H9 (cell line): ENCODE results near the gene CCSER1. TPM values are rescaled to one million over a fixed set of nuclear protein-coding genes. Genes with fewer than 3 reads are reported as not detected.
"Not testable (repeated sequence)": the region's sequence is repeated elsewhere in the genome, so short reads cannot be mapped to it uniquely, and the experiment has no call there.

Experiments used
- DNase-seq: peaks from one replicate; pipeline ENCODE4 v3.0.0-alpha.2; 2017
- H2AFZ ChIP-seq: one replicate; pipeline ENCODE4 v1.6.1; 2013; ENCODE audit warnings: mild to moderate bottlenecking, low read length, control low read depth, moderate library complexity
- H2AK5ac ChIP-seq: 2 replicates; pipeline ENCODE4 v1.6.1; 2013; ENCODE audit warnings: low read length, control low read depth, mixed read lengths; ENCODE audit not compliant: insufficient read length
- H2BK120ac ChIP-seq: one replicate; pipeline ENCODE4 v1.6.1; 2013; ENCODE audit warnings: low read depth, mild to moderate bottlenecking, low read length, control low read depth, inconsistent platforms; ENCODE audit not compliant: poor library complexity, severe bottlenecking
- H2BK12ac ChIP-seq: 2 replicates; pipeline ENCODE4 v1.6.1; 2013; ENCODE audit warnings: low read length, control low read depth, mixed read lengths, low read depth; ENCODE audit not compliant: insufficient read length
- H2BK15ac ChIP-seq: 2 replicates; pipeline ENCODE4 v1.6.1; 2013; ENCODE audit warnings: low read depth, low read length, control low read depth
- H2BK20ac ChIP-seq: one replicate; pipeline ENCODE4 v1.6.1; 2013; ENCODE audit warnings: low read depth, mild to moderate bottlenecking, low read length, control low read depth, inconsistent platforms; ENCODE audit not compliant: poor library complexity, severe bottlenecking
- H2BK5ac ChIP-seq: 2 replicates; pipeline ENCODE4 v1.6.1; 2013; ENCODE audit warnings: low read length, control low read depth, mixed read lengths; ENCODE audit not compliant: insufficient read length
- H3K14ac ChIP-seq: 2 replicates; pipeline ENCODE4 v1.6.1; 2013; ENCODE audit warnings: low read length, control low read depth; ENCODE audit not compliant: insufficient read depth
- H3K18ac ChIP-seq: 2 replicates; pipeline ENCODE4 v1.6.1; 2013; ENCODE audit warnings: low read depth, mild to moderate bottlenecking, mixed read lengths, low read length, control low read depth; ENCODE audit not compliant: insufficient read length
- H3K23ac ChIP-seq: 2 replicates; pipeline ENCODE4 v1.6.1; 2013; ENCODE audit warnings: low read length, control low read depth, mixed read lengths, low read depth; ENCODE audit not compliant: insufficient read length
- H3K23me2 ChIP-seq: 2 replicates; pipeline ENCODE4 v1.6.1; 2013; ENCODE audit warnings: low read depth, mild to moderate bottlenecking, mixed read lengths, low read length, control low read depth; ENCODE audit not compliant: insufficient read length, poor library complexity, severe bottlenecking
- H3K27ac ChIP-seq: 2 replicates; pipeline ENCODE4 v1.5.1; 2013; ENCODE audit warnings: low read length, control low read depth, mixed read lengths, low read depth; ENCODE audit not compliant: insufficient read length
- H3K27me3 ChIP-seq: 2 replicates; pipeline ENCODE4 v1.6.1; 2013; ENCODE audit warnings: low read length, control low read depth, inconsistent platforms; ENCODE audit not compliant: insufficient read depth
- H3K4ac ChIP-seq: 2 replicates; pipeline ENCODE4 v1.6.1; 2013; ENCODE audit warnings: low read depth, mild to moderate bottlenecking, control low read depth, inconsistent platforms, low read length, moderate library complexity
- H3K4me1 ChIP-seq: 2 replicates; pipeline ENCODE4 v1.6.1; 2013; ENCODE audit warnings: low read length, control low read depth, inconsistent platforms; ENCODE audit not compliant: insufficient read depth
- H3K4me2 ChIP-seq: 2 replicates; pipeline ENCODE4 v1.6.1; 2013; ENCODE audit warnings: low read length, control low read depth, mixed read lengths; ENCODE audit not compliant: insufficient read length, insufficient read depth
- H3K56ac ChIP-seq: 2 replicates; pipeline ENCODE4 v1.6.1; 2013; ENCODE audit warnings: low read depth, mild to moderate bottlenecking, mixed read lengths, low read length, control low read depth; ENCODE audit not compliant: insufficient read length
- H3K79me1 ChIP-seq: 2 replicates; pipeline ENCODE4 v1.6.1; 2013; ENCODE audit warnings: low read depth, mild to moderate bottlenecking, moderate library complexity, low read length, control low read depth, inconsistent platforms; ENCODE audit not compliant: insufficient read depth, poor library complexity, severe bottlenecking
- H3K79me2 ChIP-seq: 2 replicates; pipeline ENCODE4 v1.6.1; 2013; ENCODE audit warnings: low read length, control low read depth, inconsistent platforms; ENCODE audit not compliant: insufficient read depth
- H3K9ac ChIP-seq: 2 replicates; pipeline ENCODE4 v1.6.1; 2013; ENCODE audit warnings: low read length, control low read depth, mixed read lengths; ENCODE audit not compliant: insufficient read length; ENCODE audit errors: extremely low read depth
- H3K9me3 ChIP-seq: one replicate; pipeline ENCODE4 v1.6.1; 2013; ENCODE audit warnings: low read depth, low read length, inconsistent platforms; ENCODE audit not compliant: control insufficient read depth
- H3T11ph ChIP-seq: one replicate; pipeline ENCODE4 v1.6.1; 2013; ENCODE audit warnings: mild to moderate bottlenecking, low read length, control low read depth, inconsistent platforms
- H4K20me1 ChIP-seq: one replicate; pipeline ENCODE4 v1.6.1; 2013; ENCODE audit not compliant: control insufficient read depth, insufficient read length, insufficient read depth
- H4K5ac ChIP-seq: 2 replicates; pipeline ENCODE4 v1.6.1; 2013; ENCODE audit warnings: low read depth, mild to moderate bottlenecking, mixed read lengths, low read length, control low read depth; ENCODE audit not compliant: insufficient read length
- H4K8ac ChIP-seq: replicated peaks from 2 replicates; pipeline ENCODE4 v1.6.1; 2013; ENCODE audit warnings: low read length, control low read depth, mixed read lengths, low read depth; ENCODE audit not compliant: insufficient read length
- H4K91ac ChIP-seq: 2 replicates; pipeline ENCODE4 v1.6.1; 2013; ENCODE audit warnings: low read depth, mild to moderate bottlenecking, moderate library complexity, mixed read lengths, low read length, control low read depth; ENCODE audit not compliant: insufficient read length
- H3K27ac Mint-ChIP-seq, 3 experiments: 2 replicates in 2 of 3; 3 replicates in 1 of 3; pipeline ENCODE4 v1.8.0; 2020 to 2021; ENCODE audit warnings: mixed read lengths in 3 of 3, mild to moderate bottlenecking in 1 of 3, moderate library complexity in 1 of 3
- H3K27me3 Mint-ChIP-seq: 2 replicates; pipeline ENCODE4 v1.8.0; 2021; ENCODE audit warnings: low read depth, mild to moderate bottlenecking, moderate library complexity, mixed read lengths
- H3K36me3 Mint-ChIP-seq, 3 experiments: 2 replicates in 2 of 3; 3 replicates in 1 of 3; pipeline ENCODE4 v1.8.0; 2020 to 2021; ENCODE audit warnings: low read depth in 3 of 3, mixed read lengths in 3 of 3; ENCODE audit not compliant: insufficient read depth in 1 of 3
- H3K4me1 Mint-ChIP-seq, 2 experiments: 2 replicates each; pipeline ENCODE4 v1.8.0; 2020; ENCODE audit warnings: mixed read lengths in 2 of 2
- H3K4me3 Mint-ChIP-seq, 2 experiments: 2 replicates in 1 of 2; 3 replicates in 1 of 2; pipeline ENCODE4 v1.8.0; 2020 to 2021; ENCODE audit warnings: mild to moderate bottlenecking in 2 of 2, mixed read lengths in 2 of 2, moderate library complexity in 1 of 2
- H3K9me3 Mint-ChIP-seq, 2 experiments: 2 replicates in 1 of 2; 3 replicates in 1 of 2; pipeline ENCODE4 v1.8.0; 2020; ENCODE audit warnings: mild to moderate bottlenecking in 2 of 2, mixed read lengths in 2 of 2, moderate library complexity in 1 of 2
- WGBS: extraction: QIAGEN DNeasy Blood & Tissue Kit; methylation state at CpG from one replicate; pipeline ENCODE4 v1.1.7; 2013; ENCODE audit warnings: missing lambda C conversion rate, low lambda C conversion rate, mixed read lengths; ENCODE audit not compliant: insufficient read length; ENCODE audit errors: extremely low coverage; 5-methylcytosine and 5-hydroxymethylcytosine counted together
- total RNA-seq: library from RNA; stranded (reverse); gene quantifications from 2 replicates; pipeline ENCODE4 v1.2.1, GENCODE V29; 2021
- TF ChIP-seq, protein P1 (sequence below): fragments of 200-600 bp; sonication (generic); conservative IDR thresholded peaks from 3 replicates; pipeline ENCODE4 v1.8.0; 2021; ENCODE audit warnings: antibody characterized with exemption, mild to moderate bottlenecking

The CCSER1 gene
- total RNA-seq, 1 experiment from 2014 or later, result 0.37 TPM

- H3K79me2 ChIP-seq, result no peaks in the 10 kb centered on the region
- H2BK15ac ChIP-seq, result no peak overlapping the region
- no peaks in the 10 kb centered on the region for H3K27me3 ChIP-seq
- H2BK120ac ChIP-seq, result no peak overlapping the region
- no peak overlapping the region for H3K9ac ChIP-seq
- H3K4ac ChIP-seq, result no peak overlapping the region
- H4K91ac ChIP-seq, result no peak overlapping the region
- TF ChIP-seq, protein P1, sequence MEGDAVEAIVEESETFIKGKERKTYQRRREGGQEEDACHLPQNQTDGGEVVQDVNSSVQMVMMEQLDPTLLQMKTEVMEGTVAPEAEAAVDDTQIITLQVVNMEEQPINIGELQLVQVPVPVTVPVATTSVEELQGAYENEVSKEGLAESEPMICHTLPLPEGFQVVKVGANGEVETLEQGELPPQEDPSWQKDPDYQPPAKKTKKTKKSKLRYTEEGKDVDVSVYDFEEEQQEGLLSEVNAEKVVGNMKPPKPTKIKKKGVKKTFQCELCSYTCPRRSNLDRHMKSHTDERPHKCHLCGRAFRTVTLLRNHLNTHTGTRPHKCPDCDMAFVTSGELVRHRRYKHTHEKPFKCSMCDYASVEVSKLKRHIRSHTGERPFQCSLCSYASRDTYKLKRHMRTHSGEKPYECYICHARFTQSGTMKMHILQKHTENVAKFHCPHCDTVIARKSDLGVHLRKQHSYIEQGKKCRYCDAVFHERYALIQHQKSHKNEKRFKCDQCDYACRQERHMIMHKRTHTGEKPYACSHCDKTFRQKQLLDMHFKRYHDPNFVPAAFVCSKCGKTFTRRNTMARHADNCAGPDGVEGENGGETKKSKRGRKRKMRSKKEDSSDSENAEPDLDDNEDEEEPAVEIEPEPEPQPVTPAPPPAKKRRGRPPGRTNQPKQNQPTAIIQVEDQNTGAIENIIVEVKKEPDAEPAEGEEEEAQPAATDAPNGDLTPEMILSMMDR, result no peak
- H3K4me2 ChIP-seq, result no peak overlapping the region
- Mint-ChIP-seq H3K4me3 (no peak overlapping the region), H3K36me3 (peaks cover 29 to 35% (median 34%) of the 10 kb centered on the region in 3 experiments), H3K27ac (no peak overlapping the region), H3K4me1 (no peaks in the 10 kb centered on the region), H3K9me3 (peaks cover 33 to 42% of the 10 kb centered on the region in 2 experiments), H3K27me3 (no peaks in the 10 kb centered on the region; the same call in 1 of the 2 replicates)
- no peaks in the 10 kb centered on the region for H4K20me1 ChIP-seq
- no peak overlapping the region for H2AK5ac ChIP-seq
- H3K23me2 ChIP-seq, result no peaks in the 10 kb centered on the region
- no peak overlapping the region for H2AFZ ChIP-seq
- no CpG with 5 or more reads among the region's 1 CpG for WGBS
- no peak overlapping the region for H3K23ac ChIP-seq
- H3K4me1 ChIP-seq, result no peaks in the 10 kb centered on the region
- H2BK20ac ChIP-seq, result no peak overlapping the region
- peaks cover 18% of the 10 kb centered on the region for H3K9me3 ChIP-seq
- no peak overlapping the region for H3K56ac ChIP-seq
- DNase-seq, result no peak
- H2BK12ac ChIP-seq, result no peak overlapping the region
- H3K79me1 ChIP-seq, result no peaks in the 10 kb centered on the region
- no peak overlapping the region for H4K8ac ChIP-seq
- H3T11ph ChIP-seq, result no peak overlapping the region
- H4K5ac ChIP-seq, result no peak overlapping the region
- H3K14ac ChIP-seq, result no peak overlapping the region
- H2BK5ac ChIP-seq, result no peak overlapping the region
- no peak overlapping the region for H3K27ac ChIP-seq
- H3K18ac ChIP-seq, result no peak overlapping the region
These were observed 1198.3 kb downstream of the CCSER1 start for GRCh38 chr4:91325495-91325894.

DNA sequence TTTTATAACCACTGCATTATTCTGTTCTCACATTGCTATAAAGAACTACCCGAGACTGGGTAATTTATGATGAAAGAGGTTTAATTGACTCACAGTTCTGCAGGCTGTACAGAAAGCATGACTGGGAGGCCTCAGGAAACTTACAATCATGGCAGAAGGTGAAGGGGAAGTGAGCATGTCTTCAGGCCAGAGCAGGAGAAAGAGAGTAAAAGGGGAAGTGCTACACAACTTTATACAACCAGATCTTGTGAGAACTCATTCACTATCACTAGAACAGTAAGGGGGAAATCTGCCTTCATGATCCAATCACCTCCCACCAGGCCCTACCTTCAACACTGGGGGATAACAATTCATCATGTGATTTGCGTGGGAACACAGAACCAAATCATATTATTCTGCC, 1199.0 kb downstream of the CCSER1 start:
- H2BK5ac ChIP-seq, H4K5ac ChIP-seq, H3K9ac ChIP-seq, H3K56ac ChIP-seq, H3K4ac ChIP-seq, H2BK120ac ChIP-seq, H3K4me2 ChIP-seq, H3K4me1 Mint-ChIP-seq, H3K23me2 ChIP-seq, H3K27me3 Mint-ChIP-seq, H3K4me1 ChIP-seq, H2BK15ac ChIP-seq, H3K27ac Mint-ChIP-seq, H4K8ac ChIP-seq, H3K79me2 ChIP-seq, H4K20me1 ChIP-seq, H3K27ac ChIP-seq, H3K18ac ChIP-seq, H2AK5ac ChIP-seq, H2BK20ac ChIP-seq, H3K27me3 ChIP-seq, H3K23ac ChIP-seq, H2AFZ ChIP-seq, H3K14ac ChIP-seq, H4K91ac ChIP-seq, DNase-seq, H3K79me1 ChIP-seq, H3K4me3 Mint-ChIP-seq, H2BK12ac ChIP-seq, H3T11ph ChIP-seq: not testable (repeated sequence)
- H3K9me3 ChIP-seq, result peaks cover 18% of the 10 kb centered on the region
- peaks cover 29 to 35% (median 34%) of the 10 kb centered on the region in 3 experiments for H3K36me3 Mint-ChIP-seq
- peaks cover 33 to 42% of the 10 kb centered on the region in 2 experiments for H3K9me3 Mint-ChIP-seq
- WGBS, result no CpG with 5 or more reads among the region's 2 CpGs
